Lung (tissue), 12 donors: ENCODE results near the gene LRRTM4. TPM values are rescaled to one million over a fixed set of nuclear protein-coding genes. Genes with fewer than 3 reads are reported as not detected.

Source experiments
- ATAC-seq: fragments of 200-7000 bp; cut with Tn5 transposase; one replicate; pipeline ENCODE4 v1.9.1; 2020; ENCODE audit warnings: moderate number of reproducible peaks; ENCODE audit not compliant: insufficient read depth, low FRiP score
- DNase-seq, 3 donors: peaks; one replicate each; pipeline ENCODE4 v3.0.0-alpha.2; 2013 to 2017
- H3K27ac ChIP-seq, 2 donors: one replicate each; pipeline ENCODE4 v1.5.1; 2013; ENCODE audit warnings: mild to moderate bottlenecking in 2 of 2, moderate library complexity in 2 of 2, control low read depth in 1 of 2, inconsistent platforms in 1 of 2, low read depth in 1 of 2, low read length in 1 of 2
- H3K27me3 ChIP-seq, 3 donors: one replicate each; pipeline ENCODE4 v1.5.1; 2013; ENCODE audit warnings: low read length in 2 of 3; ENCODE audit not compliant: control insufficient read depth in 3 of 3, insufficient read depth in 3 of 3
- H3K36me3 ChIP-seq, 4 donors: one replicate each; pipeline ENCODE4 v1.5.1; 2013; ENCODE audit warnings: low read length in 4 of 4, mild to moderate bottlenecking in 1 of 4, moderate library complexity in 1 of 4; ENCODE audit not compliant: control insufficient read depth in 4 of 4, insufficient read depth in 4 of 4
- H3K4me1 ChIP-seq, 5 donors: one replicate each; pipeline ENCODE4 v1.5.1; 2013; ENCODE audit warnings: low read length in 5 of 5, mild to moderate bottlenecking in 2 of 5, moderate library complexity in 1 of 5; ENCODE audit not compliant: control insufficient read depth in 5 of 5, insufficient read depth in 5 of 5
- H3K4me3 ChIP-seq: one replicate; pipeline ENCODE4 v1.5.1; 2013; ENCODE audit warnings: mild to moderate bottlenecking, control low read depth, moderate library complexity
- H3K9ac ChIP-seq, 2 donors: one replicate each; pipeline ENCODE4 v1.5.1; 2013; ENCODE audit warnings: low read length in 2 of 2, control low read depth in 1 of 2; ENCODE audit not compliant: insufficient read depth in 1 of 2
- H3K9me3 ChIP-seq, 4 donors: one replicate each; pipeline ENCODE4 v1.5.1; 2013; ENCODE audit warnings: low read length in 3 of 4, mild to moderate bottlenecking in 1 of 4, moderate library complexity in 1 of 4; ENCODE audit not compliant: control insufficient read depth in 4 of 4, insufficient read depth in 3 of 4
- WGBS, 2 donors: extraction: QIAGEN DNeasy Blood & Tissue Kit; methylation state at CpG; one replicate each; pipeline ENCODE4 v1.1.7; 2013; 5-methylcytosine and 5-hydroxymethylcytosine counted together
- polyA plus RNA-seq, 2 donors: library from polyadenylated mRNA; stranded (reverse); fragments of 200-250 nt; gene quantifications; one replicate each; pipeline ENCODE4 v1.2.1, GENCODE V29; 2013
- total RNA-seq, 2 donors: library from RNA; depleted of rRNA in 1 of 2; stranded (reverse); fragments of >200 nt in 1 of 2; gene quantifications; one replicate each; pipeline ENCODE4 v1.2.1, GENCODE V29; 2014 to 2021
- TF ChIP-seq, protein P1 (sequence below): IDR thresholded peaks from 2 replicates; pipeline ENCODE4 v1.5.1; 2012; ENCODE audit warnings: mild to moderate bottlenecking; ENCODE audit errors: control extremely low read depth, extremely low read depth
- donor health status: control.
- donor health status: control.
- donor health status: Bipolar disorder and iron deficiency.
- donor health status: healthy.
- donor health status: DM: yes; HTN: yes; CAD: no.

LRRTM4 gene
- total and polyA plus RNA-seq, 4 donors = 0.08 to 9.2 (median 1.2) TPM; not detected in 1

- H3K27me3 ChIP-seq = no peaks in the 10 kb centered on the region
- DNase-seq (no peak), ATAC-seq (no peak)
- no peaks in the 10 kb centered on the region for H3K36me3 ChIP-seq
- H3K9me3 ChIP-seq = no peaks in the 10 kb centered on the region
- no peak overlapping the region for H3K9ac ChIP-seq
- 71 to 78% methylated on average over 1 of the region's 1 CpG for WGBS, 2 donors
- no peak overlapping the region for H3K4me3 ChIP-seq
- no peak overlapping the region for H3K27ac ChIP-seq
- no peaks in the 10 kb centered on the region for H3K4me1 ChIP-seq
- TF ChIP-seq, protein P1, sequence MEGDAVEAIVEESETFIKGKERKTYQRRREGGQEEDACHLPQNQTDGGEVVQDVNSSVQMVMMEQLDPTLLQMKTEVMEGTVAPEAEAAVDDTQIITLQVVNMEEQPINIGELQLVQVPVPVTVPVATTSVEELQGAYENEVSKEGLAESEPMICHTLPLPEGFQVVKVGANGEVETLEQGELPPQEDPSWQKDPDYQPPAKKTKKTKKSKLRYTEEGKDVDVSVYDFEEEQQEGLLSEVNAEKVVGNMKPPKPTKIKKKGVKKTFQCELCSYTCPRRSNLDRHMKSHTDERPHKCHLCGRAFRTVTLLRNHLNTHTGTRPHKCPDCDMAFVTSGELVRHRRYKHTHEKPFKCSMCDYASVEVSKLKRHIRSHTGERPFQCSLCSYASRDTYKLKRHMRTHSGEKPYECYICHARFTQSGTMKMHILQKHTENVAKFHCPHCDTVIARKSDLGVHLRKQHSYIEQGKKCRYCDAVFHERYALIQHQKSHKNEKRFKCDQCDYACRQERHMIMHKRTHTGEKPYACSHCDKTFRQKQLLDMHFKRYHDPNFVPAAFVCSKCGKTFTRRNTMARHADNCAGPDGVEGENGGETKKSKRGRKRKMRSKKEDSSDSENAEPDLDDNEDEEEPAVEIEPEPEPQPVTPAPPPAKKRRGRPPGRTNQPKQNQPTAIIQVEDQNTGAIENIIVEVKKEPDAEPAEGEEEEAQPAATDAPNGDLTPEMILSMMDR = no peak
Observed at GRCh38 chr2:77119333-77119732, 402.8 kb downstream of the LRRTM4 start.

GRCh38 chr2:77108915-77109314 is 413.3 kb downstream of the LRRTM4 start:
- no peaks in the 10 kb centered on the region for H3K27me3 ChIP-seq
- TF ChIP-seq, protein P1 = no peak
- ATAC-seq = no peak
- no peaks in the 10 kb centered on the region for H3K4me1 ChIP-seq
- H3K9ac ChIP-seq = no peak overlapping the region
- no peak for DNase-seq
- H3K27ac ChIP-seq = no peak overlapping the region
- H3K9me3 ChIP-seq = peaks cover 0 to under 1% (median 0%) of the 10 kb centered on the region in 4 donors
- WGBS, 2 donors = 86 to 91% methylated on average over 1 of the region's 1 CpG
- H3K4me3 ChIP-seq = no peak overlapping the region
- no peaks in the 10 kb centered on the region for H3K36me3 ChIP-seq

DNA sequence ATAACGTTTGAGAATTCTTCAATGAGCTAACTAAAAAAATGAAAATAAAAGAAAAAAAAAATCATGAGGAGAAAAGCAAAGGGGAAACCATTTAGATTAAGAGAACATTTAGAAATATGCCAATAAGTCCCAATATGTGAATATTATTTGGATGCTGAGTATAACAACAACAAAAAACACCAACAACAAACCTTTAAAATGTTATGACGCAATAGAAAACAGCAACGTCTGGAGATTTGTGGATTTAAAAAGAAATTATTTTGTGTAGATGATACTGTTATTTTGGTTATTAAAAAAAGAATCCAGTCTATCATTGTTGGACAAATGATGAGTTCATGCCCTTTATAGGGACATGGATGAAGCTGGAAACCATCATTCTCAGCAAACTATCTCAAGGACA is 417.2 kb downstream of the LRRTM4 start:
- no peak for ATAC-seq
- H3K36me3 ChIP-seq = no peaks in the 10 kb centered on the region
- TF ChIP-seq, protein P1 = no peak

GRCh38 chr2:77104554-77104953 is 417.6 kb downstream of the LRRTM4 start:
- H3K9me3 ChIP-seq = no peaks in the 10 kb centered on the region
- 69 to 77% methylated on average over 6 of the region's 6 CpGs for WGBS, 2 donors
- no peak overlapping the region for H3K27ac ChIP-seq
- no peak overlapping the region for H3K4me3 ChIP-seq
- DNase-seq (peak in 1 of 3 donors; percentile 13), ATAC-seq (no peak)
- H3K27me3 ChIP-seq = no peaks in the 10 kb centered on the region
- no peak overlapping the region for H3K9ac ChIP-seq
- H3K4me1 ChIP-seq = no peaks in the 10 kb centered on the region
- TF ChIP-seq, protein P1 = no peak
- H3K36me3 ChIP-seq = no peaks in the 10 kb centered on the region

More for the DNA sequence above, 417.2 kb downstream of the LRRTM4 start:
- no peak for DNase-seq
- Histone ChIP-seq H3K9ac (no peak overlapping the region), H3K4me1 (no peaks in the 10 kb centered on the region), H3K27me3 (no peaks in the 10 kb centered on the region), H3K9me3 (no peaks in the 10 kb centered on the region), H3K27ac (no peak overlapping the region), H3K4me3 (no peak overlapping the region)
- 70 to 73% methylated on average over 3 of the region's 3 CpGs for whole genome bisulfite sequencing, 2 donors
